ENCODE results near the gene GPR42.
"Not testable (repeated sequence)": the region's sequence is repeated elsewhere in the genome, so short reads cannot be mapped to it uniquely, and the experiment has no call there.

GPR42 gene

DNA sequence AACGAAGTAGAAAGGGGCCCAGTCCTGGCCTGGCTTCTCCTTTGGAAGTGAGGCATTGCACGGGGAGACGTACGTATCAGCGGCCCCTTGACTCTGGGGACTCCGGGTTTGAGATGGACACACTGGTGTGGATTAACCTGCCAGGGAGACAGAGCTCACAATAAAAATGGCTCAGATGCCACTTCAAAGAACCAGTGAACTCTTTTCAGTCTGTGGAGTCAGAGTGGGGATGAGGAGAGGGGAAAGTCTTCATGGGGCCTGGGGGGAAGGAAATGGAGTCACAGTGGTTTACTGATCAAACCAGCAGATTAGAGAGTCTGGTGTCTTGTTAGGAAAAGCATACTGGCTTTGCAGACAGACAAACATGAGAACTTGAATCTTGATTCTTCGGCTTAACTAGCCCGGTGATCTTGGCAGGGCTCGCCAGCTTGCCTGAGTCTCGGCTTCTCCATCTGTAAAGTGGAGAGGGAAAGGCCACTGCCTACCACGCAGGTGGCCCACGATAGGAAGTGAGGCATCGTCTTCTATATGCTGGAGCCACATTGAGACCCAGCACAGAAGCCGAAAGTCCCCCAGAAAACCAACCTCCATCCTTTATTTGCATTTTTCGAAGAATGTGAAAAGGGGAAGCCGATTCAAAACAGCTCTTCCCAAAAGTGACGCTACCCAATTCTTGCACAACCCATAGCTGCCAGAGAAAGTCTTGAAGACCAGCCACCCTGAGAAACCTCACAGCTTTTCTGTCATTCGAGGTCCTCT lies 23.5 kb upstream of the GPR42 start, which contains the start of gene FFAR1:
TSS of gene FFAR1 (plus strand) at position 732 of the 759 bp plus-strand sequence. CDS start 3,650 bp downstream, outside the sequence.
- DNase-seq (ENCODE audit: low read depth, low spot score), result no peak

DNA sequence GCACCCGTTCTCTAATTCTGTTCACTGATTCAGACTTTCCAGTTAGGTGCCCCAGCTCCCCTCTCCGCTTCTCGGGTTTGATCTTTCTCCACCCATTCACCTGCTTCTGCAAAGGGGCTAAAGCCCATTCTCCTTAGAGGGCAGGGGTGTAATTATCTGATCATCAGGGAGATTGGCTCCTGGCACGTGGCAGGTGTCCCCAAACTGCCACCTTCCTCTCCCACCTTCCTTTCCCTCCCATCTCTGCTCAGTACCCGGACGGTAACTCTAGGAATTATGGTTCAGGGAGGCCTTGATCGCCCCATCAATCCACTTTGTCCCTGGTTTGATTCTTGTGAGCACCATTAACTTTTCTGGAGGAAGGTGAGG lies 23.0 kb upstream of the GPR42 start:
- DNase-seq (ENCODE audit: low read depth, low spot score), result no peak

DNA sequence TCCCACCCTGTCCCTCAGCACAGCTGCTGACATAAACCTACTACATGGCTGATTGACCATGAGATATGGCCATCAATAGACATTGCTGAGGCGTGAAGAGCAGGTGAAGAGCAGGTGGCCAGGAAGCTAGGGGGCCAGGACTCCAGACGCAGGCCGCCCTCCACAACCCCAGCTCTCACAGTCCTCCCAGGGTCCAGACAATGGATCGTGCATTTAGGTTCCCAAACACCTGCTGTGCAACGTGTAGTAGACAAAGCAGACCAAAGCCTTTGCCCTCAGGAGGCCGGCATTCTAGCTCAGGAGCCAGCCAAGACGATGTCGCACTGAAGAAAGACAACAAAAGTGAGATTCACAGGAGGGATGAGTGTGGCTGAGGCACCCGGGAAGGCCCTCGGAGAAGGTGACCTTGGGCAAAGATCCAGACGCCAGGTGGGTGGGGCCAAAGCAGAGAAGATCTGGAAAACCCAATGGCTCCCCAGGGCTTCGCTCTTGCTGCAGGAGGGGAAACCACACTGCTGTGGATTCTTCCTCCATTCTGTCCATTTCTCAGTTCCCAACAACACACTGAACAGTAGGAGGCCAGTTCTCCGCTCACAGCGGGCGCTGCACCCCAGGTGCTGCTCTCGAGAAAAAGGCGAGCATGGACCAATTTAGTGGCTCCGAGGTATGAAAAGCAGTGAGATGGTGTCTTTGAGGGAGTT lies 21.8 kb upstream of the GPR42 start:
- no peak for DNase-seq (ENCODE audit: low read depth, low spot score)

DNA sequence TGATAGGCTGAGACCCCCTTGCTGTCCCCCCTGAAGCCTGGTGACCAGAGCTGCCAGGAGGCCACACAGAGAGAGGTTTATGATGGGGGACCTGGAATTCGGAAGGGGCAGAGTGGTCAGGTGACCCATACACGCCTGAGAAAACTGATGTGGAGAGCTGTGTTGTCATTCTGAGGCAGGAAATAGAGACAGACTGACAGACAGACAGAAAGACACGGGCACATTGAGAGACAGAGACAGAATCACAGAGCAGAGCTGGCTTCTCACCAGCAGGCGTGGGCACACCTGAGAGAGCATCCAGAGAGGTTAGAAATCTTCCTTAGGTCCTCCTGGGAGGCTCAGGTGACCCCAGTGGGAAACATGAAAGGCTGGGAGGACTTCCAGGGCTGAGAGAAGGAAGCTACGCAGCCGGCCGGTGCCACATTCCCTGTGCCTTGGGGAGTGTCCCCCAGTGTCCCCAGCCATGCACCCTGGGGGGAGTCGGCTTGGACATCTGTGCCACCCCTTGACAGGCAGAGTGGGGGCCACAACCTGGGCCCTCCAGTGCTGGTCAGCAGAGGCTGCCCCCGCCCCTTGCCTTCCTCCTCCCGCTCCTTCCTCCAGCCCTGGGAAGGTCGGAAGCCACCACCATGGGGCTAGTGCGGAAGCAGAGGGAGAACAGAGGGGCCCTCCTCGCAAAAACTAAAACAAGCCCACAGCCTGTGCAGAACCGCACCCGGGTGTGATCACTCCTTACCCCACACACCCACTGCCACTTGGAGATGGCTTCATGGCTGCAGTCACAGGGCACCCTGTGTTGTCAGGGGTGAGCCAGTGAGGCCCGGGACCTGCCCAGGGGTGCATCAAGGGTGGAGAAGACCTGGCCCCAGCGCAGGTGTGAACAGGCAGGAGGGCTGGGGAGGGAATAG lies 21.0 kb upstream of the GPR42 start:
- no peak for DNase-seq (ENCODE audit: low read depth, low spot score)

DNA sequence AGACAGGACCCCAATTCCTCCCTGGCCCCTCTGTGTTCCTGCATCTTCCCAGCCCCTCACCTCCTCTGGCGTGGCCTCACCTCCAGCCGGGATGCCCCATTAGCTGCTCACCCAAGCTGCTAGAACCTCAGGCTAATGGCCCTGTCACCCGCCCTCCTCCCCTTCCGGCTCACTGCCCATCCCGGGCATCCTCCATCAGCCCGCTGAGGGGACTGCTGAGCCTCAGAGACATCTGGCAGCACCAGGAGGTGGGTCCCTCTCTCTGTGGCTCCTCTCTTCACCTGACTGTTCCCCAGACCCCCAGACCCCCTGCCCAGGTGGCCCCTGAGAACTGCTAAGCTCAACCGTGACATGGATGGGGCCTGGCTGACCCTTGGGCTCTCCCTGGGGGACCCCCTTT lies 20.3 kb upstream of the GPR42 start:
- DNase-seq (ENCODE audit: low read depth, low spot score), result no peak

DNA sequence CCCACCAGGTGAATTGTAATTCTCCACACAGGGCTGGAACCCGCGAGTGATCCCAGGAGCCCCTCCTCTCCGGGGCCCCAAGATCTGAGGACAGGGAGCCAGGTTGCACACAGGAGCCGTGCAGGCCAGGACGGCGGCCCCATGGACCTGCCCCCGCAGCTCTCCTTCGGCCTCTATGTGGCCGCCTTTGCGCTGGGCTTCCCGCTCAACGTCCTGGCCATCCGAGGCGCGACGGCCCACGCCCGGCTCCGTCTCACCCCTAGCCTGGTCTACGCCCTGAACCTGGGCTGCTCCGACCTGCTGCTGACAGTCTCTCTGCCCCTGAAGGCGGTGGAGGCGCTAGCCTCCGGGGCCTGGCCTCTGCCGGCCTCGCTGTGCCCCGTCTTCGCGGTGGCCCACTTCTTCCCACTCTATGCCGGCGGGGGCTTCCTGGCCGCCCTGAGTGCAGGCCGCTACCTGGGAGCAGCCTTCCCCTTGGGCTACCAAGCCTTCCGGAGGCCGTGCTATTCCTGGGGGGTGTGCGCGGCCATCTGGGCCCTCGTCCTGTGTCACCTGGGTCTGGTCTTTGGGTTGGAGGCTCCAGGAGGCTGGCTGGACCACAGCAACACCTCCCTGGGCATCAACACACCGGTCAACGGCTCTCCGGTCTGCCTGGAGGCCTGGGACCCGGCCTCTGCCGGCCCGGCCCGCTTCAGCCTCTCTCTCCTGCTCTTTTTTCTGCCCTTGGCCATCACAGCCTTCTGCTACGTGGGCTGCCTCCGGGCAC lies 19.3 kb upstream of the GPR42 start:
- no peak for DNase-seq (ENCODE audit: low read depth, low spot score)

DNA sequence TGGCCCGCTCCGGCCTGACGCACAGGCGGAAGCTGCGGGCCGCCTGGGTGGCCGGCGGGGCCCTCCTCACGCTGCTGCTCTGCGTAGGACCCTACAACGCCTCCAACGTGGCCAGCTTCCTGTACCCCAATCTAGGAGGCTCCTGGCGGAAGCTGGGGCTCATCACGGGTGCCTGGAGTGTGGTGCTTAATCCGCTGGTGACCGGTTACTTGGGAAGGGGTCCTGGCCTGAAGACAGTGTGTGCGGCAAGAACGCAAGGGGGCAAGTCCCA lies 18.8 kb upstream of the GPR42 start:
- no peak for DNase-seq (ENCODE audit: low read depth, low spot score)

DNA sequence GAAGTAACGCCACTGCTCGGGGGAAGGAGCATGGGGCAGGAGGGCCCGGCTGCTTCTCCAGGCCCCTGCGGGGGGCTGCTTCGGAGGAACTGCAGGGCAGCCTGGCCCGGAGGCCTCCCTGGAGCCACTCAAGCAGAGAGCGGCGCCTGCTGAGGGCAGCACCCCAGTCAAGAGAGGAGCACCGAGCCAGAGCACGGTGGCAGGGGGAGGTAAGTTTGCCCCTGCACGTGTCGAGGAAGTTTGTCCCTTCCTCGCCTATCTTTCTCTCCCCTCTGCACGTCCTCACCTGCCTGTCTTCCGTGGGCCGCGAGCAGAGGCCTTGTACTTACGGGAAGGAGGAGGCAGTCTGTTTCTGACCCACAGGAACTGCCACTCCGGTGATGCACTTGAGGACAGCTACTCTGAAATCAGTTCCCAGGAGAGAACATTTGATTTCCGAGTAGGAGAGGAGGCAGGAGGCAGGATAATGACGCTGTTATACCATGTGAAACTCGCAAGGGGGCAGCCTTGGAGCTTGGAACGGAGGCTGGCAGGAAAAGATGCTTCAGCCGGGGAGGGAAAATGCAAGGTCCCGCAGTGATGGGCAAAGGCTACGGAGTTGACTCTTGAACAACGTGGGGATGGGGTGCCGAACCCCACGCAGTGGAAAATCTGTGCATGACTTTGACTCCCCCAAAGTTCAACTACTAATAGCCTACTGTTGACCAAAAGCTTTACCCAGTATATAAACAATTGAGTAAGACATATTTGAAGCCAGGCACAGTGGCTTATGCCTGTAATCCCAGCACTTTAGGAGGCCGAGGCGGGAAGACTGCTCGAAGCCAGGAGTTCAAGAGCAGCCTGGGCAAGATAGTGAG lies 18.2 kb upstream of the GPR42 start:
- DNase-seq (ENCODE audit: low read depth, low spot score), result peak; percentile 31

DNA sequence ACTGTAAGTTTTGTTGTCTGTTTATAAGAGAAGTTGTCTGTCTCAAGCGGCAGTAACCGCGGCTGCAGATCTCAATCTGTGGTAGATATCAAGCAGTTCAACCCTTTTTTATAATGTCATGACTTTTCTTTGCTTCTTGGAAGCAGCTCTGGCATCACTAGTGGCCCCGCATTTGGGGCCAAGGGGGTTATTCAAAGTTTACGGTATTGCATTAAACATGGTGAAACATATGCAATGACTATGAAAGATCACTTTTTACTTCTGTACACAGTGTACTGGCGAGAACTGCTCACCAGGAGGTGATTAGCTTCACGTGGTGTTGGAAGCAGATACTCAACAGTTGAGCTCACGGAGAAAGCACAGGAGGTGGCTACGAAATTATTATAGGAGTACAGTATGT lies 17.2 kb upstream of the GPR42 start:
- DNase-seq (ENCODE audit: low read depth, low spot score), result no peak

DNA sequence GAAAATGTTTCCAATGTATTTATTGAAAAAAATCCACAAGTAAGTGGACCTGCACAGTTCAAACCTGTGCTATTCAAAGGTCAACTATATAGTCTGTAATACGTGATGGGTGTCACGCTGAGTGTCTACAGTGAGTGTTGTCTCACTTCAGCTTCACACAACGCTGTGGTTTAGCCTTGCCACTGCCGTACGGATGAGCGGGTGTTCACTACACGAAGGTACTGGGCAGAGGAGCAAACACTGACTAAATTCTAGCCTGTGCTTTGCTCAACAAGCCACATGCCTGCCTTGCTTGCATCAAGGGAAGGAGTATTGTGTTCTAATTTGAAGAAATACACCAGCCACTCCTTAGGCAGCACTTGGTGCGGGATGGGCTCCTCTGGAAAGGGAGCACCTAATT lies 16.0 kb upstream of the GPR42 start:
- DNase-seq (ENCODE audit: low read depth, low spot score), result no peak

DNA sequence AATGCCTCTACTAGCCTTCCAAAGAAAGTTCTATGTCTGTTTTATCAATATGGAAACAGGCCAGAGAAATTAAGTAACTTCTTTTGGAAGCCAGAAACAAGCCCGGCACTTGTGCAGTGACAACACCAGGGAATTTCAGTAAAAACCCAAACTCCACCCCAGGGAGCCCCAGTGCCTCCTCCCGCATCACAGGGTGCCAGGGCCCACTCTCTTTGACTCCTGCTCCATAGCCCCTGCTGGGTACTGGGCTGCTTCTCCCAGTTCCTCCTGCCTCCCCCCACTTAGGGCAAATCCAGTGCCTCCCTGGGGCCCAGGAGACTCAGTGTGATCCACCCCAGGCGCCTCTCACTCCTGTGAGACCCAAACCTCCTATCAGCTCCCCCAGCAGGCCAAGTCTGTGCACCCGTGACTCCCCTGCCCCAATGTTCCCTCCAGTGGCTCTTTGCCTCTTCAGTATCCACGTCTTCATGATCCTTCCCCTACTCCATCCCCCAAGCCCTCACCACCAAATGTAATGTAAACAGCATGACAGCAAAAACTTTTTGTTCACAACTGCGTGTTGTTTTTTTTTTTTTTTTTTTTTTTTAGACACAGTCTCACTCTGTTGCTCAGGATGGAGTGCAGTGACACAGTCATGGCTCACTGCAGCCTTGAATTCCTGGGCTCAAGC lies 14.9 kb upstream of the GPR42 start:
- no peak for DNase-seq (ENCODE audit: low read depth, low spot score)

DNA sequence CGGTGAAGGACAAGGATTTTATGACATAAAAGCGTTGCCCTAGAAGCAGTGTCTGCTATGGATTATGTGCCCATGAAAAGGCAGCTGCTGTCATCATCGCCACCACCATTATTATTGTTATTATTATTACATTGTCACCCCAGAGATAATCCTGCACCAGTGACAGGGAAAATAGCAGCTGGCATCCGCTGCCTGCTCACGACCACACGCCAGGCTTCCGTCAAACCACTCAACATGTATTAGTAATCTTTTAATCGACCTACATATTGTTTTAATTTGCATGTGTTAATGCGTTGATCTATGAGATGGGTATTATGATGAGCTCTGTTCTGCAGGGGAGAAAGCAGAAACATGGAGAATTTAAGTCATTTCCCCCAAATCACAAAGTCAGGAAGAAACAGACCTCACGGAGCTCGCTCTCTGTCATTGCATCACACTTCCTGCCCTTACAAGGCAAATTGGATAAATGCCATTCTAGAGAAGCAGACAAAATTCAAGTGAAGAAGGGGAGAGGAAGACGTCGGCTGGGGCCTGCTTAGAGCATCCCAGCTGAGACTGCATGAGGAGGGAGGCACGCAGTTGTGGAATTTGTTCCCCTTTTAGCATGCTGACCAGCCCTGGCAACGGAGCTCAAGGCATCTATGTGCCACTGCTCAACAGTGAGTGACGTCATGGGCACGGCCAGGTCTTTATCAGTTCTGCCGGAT lies 12.8 kb upstream of the GPR42 start, which contains the start of gene FFAR3:
TSS of gene FFAR3 (plus strand) at position 594 of the 707 bp plus-strand sequence. CDS start 431 bp downstream, outside the sequence.
- DNase-seq (ENCODE audit: low read depth, low spot score), result no peak

DNA sequence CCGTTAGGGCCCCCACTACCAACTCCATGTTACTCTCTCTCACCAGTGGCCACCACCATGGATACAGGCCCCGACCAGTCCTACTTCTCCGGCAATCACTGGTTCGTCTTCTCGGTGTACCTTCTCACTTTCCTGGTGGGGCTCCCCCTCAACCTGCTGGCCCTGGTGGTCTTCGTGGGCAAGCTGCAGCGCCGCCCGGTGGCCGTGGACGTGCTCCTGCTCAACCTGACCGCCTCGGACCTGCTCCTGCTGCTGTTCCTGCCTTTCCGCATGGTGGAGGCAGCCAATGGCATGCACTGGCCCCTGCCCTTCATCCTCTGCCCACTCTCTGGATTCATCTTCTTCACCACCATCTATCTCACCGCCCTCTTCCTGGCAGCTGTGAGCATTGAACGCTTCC lies 12.0 kb upstream of the GPR42 start:
- DNase-seq (ENCODE audit: low read depth, low spot score), result not testable (repeated sequence)

DNA sequence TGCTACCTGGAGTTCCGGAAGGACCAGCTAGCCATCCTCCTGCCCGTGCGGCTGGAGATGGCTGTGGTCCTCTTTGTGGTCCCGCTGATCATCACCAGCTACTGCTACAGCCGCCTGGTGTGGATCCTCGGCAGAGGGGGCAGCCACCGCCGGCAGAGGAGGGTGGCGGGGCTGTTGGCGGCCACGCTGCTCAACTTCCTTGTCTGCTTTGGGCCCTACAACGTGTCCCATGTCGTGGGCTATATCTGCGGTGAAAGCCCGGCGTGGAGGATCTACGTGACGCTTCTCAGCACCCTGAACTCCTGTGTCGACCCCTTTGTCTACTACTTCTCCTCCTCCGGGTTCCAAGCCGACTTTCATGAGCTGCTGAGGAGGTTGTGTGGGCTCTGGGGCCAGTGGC lies 11.5 kb upstream of the GPR42 start:
- DNase-seq (ENCODE audit: low read depth, low spot score), result not testable (repeated sequence)

DNA sequence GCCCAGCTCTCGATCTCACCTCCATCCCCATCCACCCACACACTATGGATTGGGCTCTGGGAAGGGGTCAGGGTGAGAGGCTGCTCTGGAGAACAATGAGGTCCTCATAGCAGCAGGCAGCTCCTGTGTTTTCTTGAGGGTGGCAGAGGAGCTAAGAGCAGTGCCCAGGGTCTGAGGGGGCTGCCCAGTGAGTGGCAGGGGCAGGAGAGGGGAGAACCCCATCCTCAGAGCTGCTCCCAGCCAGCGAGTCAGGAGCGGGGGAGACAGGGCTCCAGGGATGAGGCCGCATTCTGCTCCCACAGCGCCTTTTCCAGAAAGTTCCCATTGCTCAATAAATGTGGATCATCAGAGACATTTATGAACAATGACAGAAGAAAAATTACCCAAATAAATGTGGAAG lies 10.8 kb upstream of the GPR42 start:
- not testable (repeated sequence) for DNase-seq (ENCODE audit: low read depth, low spot score)

DNA sequence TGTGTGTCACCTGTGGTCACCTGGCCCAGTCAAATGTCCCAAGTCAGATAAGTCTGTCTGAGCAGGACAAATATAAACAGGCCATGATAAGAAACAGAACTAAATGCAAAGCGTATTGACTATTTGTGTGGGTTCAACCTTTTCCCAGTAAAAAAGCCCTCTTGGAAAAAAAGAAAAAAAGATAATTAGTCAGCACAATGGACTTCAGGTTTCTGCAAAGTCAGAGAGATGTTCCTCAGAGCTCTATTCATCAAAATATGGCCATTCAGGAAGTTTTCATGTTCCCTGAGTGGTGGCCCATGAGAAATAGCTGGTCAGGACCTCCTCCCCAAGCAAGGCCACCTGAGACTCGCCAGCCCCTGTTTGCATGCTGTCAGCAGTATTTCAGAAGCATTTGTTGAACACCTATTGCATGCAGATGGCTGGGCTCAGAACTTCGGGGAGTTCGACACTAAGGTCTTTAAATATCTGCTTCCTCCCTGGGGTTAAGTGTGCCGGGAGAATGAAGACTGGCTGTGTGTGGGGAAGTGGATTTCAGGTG lies 9.9 kb upstream of the GPR42 start:
- DNase-seq (ENCODE audit: low read depth, low spot score), result no peak

DNA sequence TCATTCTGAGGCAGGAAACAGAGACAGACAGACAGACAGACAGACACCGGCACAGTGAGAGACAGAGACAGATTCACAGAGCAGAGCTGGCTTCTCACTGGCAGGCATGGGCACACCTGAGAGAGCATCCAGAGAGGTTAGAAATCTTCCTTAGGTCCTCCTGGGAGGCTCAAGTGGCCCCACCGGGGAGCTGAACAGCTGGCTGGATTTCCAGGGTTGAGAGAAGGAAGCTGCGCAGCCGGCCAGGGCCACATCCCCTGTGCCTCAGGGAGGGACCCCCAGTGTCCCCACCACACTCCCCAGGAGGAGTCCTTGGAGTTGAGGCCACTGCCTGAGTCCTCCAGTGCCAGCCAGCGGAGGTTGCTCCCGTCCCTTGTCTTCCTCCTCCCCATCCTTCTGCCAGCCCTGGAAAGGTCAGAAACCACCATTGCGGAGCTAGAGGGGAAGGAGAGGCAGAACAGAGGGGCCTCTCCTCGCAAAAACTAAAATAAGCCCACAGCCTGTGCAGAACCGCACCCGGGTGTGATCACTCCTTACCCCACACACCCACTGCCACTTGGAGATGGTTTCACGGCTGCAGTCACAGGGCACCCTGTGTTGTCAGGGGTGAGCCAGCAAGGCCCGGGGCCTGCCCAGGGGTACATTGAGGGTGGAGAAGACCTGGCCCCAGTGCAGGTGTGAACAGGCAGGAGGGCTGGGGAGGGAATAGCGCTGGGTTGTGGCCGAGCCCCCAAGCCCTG lies 8.4 kb upstream of the GPR42 start:
- no peak for DNase-seq (ENCODE audit: low read depth, low spot score)

DNA sequence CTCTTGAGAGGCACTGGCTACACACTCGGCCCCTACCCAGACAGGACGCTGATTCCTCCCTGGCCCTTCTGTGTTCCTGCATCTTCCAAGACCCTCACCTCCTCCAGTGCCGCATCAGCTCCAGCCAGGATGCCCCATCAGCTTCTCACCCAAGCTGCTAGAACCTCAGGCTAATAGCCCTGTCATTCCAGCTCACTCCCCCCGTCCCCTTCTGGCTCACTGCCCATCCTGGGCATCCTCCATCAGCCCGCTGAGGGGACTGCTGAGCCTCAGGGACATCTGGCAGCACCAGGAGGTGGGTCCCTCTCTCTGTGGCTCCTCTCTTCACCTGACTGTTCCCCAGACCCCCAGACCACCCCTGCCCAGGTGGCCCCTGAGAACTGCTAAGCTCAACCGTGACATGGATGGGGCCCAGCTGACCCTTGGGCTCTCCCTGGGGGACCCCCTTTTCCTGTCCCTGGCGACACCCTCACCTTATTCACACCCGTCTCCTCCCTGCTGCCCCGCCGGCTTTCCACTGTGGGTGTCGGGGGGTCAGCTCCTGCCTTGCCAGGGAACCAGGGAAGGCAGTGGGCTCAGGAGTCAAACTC lies 7.8 kb upstream of the GPR42 start:
- no peak for DNase-seq (ENCODE audit: low read depth, low spot score)

Measured in smooth muscle cell of the brain vasculature (primary cell).